Muscle layer of duodenum (tissue), 2 donors: ENCODE data around the gene MBTD1.

Source experiments
- H3K27ac ChIP-seq: one replicate; pipeline ENCODE4 v1.7.0; 2013; ENCODE audit warnings: mild to moderate bottlenecking, low read length
- H3K27me3 ChIP-seq: one replicate; pipeline ENCODE4 v1.7.0; 2013; ENCODE audit warnings: low read depth, mild to moderate bottlenecking, control low read depth, low read length
- H3K36me3 ChIP-seq, 2 donors: one replicate each; pipeline ENCODE4 v1.7.0; 2013; ENCODE audit warnings: low read length in 2 of 2, control low read depth in 1 of 2, mild to moderate bottlenecking in 1 of 2; ENCODE audit not compliant: insufficient read depth in 2 of 2, control insufficient read depth in 1 of 2
- H3K4me1 ChIP-seq, 2 donors: one replicate each; pipeline ENCODE4 v1.7.0; 2013; ENCODE audit warnings: low read length in 2 of 2, mild to moderate bottlenecking in 2 of 2, control low read depth in 1 of 2, moderate library complexity in 1 of 2; ENCODE audit not compliant: insufficient read depth in 2 of 2, control insufficient read depth in 1 of 2
- H3K4me3 ChIP-seq, 2 donors: one replicate each; pipeline ENCODE4 v1.7.0; 2013; ENCODE audit warnings: low read length in 2 of 2, low read depth in 1 of 2, mild to moderate bottlenecking in 1 of 2
- H3K9me3 ChIP-seq, 2 donors: one replicate each; pipeline ENCODE4 v1.7.0; 2013; ENCODE audit warnings: low read length in 2 of 2, control low read depth in 1 of 2, mild to moderate bottlenecking in 1 of 2; ENCODE audit not compliant: control insufficient read depth in 1 of 2
- donor health status: healthy.

MBTD1 gene

GRCh38 chr17:51224402-51225262, 35.2 kb downstream of the MBTD1 start:
- H3K36me3 ChIP-seq, result peaks cover 7 to 18% of the 10 kb centered on the region in 2 donors
- no peaks in the 10 kb centered on the region for H3K9me3 ChIP-seq
- no peak overlapping the region for H3K27ac ChIP-seq
- H3K4me1 ChIP-seq, result no peaks in the 10 kb centered on the region
- no peak overlapping the region for H3K4me3 ChIP-seq
- H3K27me3 ChIP-seq, result no peaks in the 10 kb centered on the region

GRCh38 chr17:51221322-51221721, 38.5 kb downstream of the MBTD1 start:
- Histone ChIP-seq H3K4me1 (no peaks in the 10 kb centered on the region), H3K27ac (no peak overlapping the region), H3K9me3 (no peaks in the 10 kb centered on the region), H3K4me3 (no peak overlapping the region), H3K36me3 (peaks cover 28 to 44% of the 10 kb centered on the region in 2 donors), H3K27me3 (no peaks in the 10 kb centered on the region)

GRCh38 chr17:51217946-51218345, 41.9 kb downstream of the MBTD1 start:
- peaks cover 0 to 5% of the 10 kb centered on the region in 2 donors for H3K4me1 ChIP-seq

GRCh38 chr17:51214920-51215319, 44.9 kb downstream of the MBTD1 start:
- Histone ChIP-seq H3K27me3 (no peaks in the 10 kb centered on the region), H3K9me3 (no peaks in the 10 kb centered on the region), H3K4me1 (peaks cover 0 to 5% of the 10 kb centered on the region in 2 donors), H3K27ac (no peak overlapping the region), H3K4me3 (no peak overlapping the region), H3K36me3 (peaks cover 29 to 33% of the 10 kb centered on the region in 2 donors)

More at GRCh38 chr17:51217946-51218345, 41.9 kb downstream of the MBTD1 start:
- Histone ChIP-seq H3K4me3 (no peak overlapping the region), H3K27me3 (no peaks in the 10 kb centered on the region), H3K27ac (no peak overlapping the region), H3K36me3 (peaks cover 36 to 39% of the 10 kb centered on the region in 2 donors), H3K9me3 (no peaks in the 10 kb centered on the region)

GRCh38 chr17:51203838-51204237, 56.0 kb downstream of the MBTD1 start:
- H3K4me3 ChIP-seq, result no peak overlapping the region
- peaks cover 40 to 47% of the 10 kb centered on the region in 2 donors for H3K36me3 ChIP-seq
- no peaks in the 10 kb centered on the region for H3K4me1 ChIP-seq

GRCh38 chr17:51200846-51201245, 59.0 kb downstream of the MBTD1 start:
- H3K9me3 ChIP-seq, result no peaks in the 10 kb centered on the region
- no peaks in the 10 kb centered on the region for H3K27me3 ChIP-seq
- H3K36me3 ChIP-seq, result peaks cover 36 to 50% of the 10 kb centered on the region in 2 donors
- no peak overlapping the region for H3K27ac ChIP-seq
- H3K4me3 ChIP-seq, result no peak overlapping the region
- no peaks in the 10 kb centered on the region for H3K4me1 ChIP-seq

More at GRCh38 chr17:51203838-51204237, 56.0 kb downstream of the MBTD1 start:
- no peak overlapping the region for H3K27ac ChIP-seq
- H3K9me3 ChIP-seq, result no peaks in the 10 kb centered on the region
- H3K27me3 ChIP-seq, result no peaks in the 10 kb centered on the region

DNA sequence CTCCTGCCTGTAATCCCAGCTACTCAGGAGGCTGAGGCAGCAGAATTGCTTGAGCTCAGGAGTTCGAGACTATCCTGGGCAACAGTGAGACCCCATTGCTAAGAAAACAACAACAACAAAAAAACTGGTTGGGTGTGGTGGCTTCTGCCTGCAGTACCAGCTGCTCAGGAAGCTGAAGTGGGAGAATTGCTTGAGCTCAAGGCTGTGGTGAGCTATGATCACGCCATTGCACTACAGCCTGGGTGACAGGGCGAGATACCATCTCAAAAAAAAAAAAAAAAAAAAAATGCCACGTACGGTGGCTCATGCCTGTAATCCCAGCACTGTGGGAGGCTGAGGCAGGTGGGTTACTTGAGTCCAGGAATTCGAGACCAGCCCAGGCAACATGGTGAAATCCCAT, 59.6 kb downstream of the MBTD1 start:
- no peaks in the 10 kb centered on the region for H3K27me3 ChIP-seq
- H3K36me3 ChIP-seq, result peaks cover 35 to 55% of the 10 kb centered on the region in 2 donors
- no peaks in the 10 kb centered on the region for H3K9me3 ChIP-seq
- no peak overlapping the region for H3K4me3 ChIP-seq
- H3K27ac ChIP-seq, result no peak overlapping the region
- H3K4me1 ChIP-seq, result no peaks in the 10 kb centered on the region

DNA sequence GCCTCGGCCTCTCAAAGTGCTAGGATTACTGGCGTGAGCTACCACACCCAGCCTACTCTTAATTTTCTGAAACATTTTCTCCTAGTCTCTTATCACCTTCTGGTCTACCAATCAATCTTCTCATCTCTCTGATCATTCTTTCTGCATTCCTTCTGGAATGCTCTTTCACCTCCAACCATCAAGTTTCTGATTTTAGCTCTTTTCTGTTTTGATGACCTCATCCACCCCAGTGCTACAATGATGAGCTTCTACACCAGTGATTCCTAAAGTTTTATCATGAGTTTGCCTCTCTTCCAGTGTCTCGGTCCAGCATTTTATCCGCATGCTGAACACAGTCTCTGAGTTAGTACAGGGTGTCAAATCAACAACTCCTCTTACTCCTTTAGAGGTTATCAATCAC, 62.1 kb downstream of the MBTD1 start:
- Histone ChIP-seq H3K4me1 (no peaks in the 10 kb centered on the region), H3K27ac (no peak overlapping the region), H3K4me3 (no peak overlapping the region), H3K27me3 (no peaks in the 10 kb centered on the region), H3K9me3 (no peaks in the 10 kb centered on the region), H3K36me3 (peaks cover 37 to 63% of the 10 kb centered on the region in 2 donors)

DNA sequence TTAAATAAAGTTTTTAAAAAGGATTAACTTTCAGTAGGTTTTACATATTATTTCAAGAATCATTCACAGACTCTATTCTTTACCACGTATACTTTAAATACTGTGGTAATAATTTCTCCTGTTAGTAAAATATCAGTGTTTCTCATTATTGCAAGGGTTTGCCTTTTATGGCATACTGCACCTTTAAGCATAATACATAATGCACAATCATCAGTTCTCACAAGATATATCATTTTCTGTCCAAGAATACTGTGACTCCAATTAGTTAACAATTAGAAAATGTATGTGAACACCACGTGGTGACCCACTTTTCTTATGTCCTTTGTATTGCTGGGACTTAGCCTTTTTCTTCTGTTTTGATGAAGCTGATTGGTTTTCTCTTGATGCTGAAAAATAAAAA, 68.0 kb downstream of the MBTD1 start:
- H3K27ac ChIP-seq, result no peak overlapping the region
- no peak overlapping the region for H3K4me3 ChIP-seq
- H3K4me1 ChIP-seq, result no peaks in the 10 kb centered on the region
- no peaks in the 10 kb centered on the region for H3K9me3 ChIP-seq
- H3K27me3 ChIP-seq, result no peaks in the 10 kb centered on the region
- H3K36me3 ChIP-seq, result peaks cover 38 to 56% of the 10 kb centered on the region in 2 donors

- Histone ChIP-seq H3K27ac (no peak overlapping the region), H3K27me3 (no peaks in the 10 kb centered on the region), H3K36me3 (peaks cover 48 to 57% of the 10 kb centered on the region in 2 donors), H3K4me3 (no peak overlapping the region), H3K4me1 (no peaks in the 10 kb centered on the region), H3K9me3 (no peaks in the 10 kb centered on the region)
These were observed 70.2 kb downstream of the MBTD1 start for GRCh38 chr17:51189628-51190027.

DNA sequence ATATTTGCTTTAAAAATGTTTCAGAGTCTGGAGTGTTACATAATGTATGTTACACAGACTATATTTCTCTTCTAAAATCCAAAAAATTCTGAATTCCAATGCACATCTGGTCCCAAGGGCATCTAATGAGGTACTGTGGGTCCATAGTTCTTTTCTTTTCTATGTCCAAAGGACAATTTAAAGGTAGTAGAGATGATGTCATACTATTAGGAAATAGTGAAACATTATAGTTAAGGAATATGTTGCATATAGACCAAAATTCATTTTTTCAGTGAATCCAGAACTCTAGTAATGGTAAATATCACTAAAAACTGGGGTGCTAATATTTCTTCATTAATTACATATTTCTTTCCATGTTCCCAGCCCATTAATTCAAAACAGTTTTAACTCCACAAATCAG, 70.7 kb downstream of the MBTD1 start:
- Histone ChIP-seq H3K4me1 (peaks cover 0 to 3% of the 10 kb centered on the region in 2 donors), H3K36me3 (peaks cover 48 to 54% of the 10 kb centered on the region in 2 donors), H3K4me3 (no peak overlapping the region), H3K27me3 (no peaks in the 10 kb centered on the region), H3K27ac (no peak overlapping the region), H3K9me3 (no peaks in the 10 kb centered on the region)
